Activated naive CD8-positive, alpha-beta T cell (primary cell): Measurements from ENCODE around the gene TAAR8.

Source experiments
- H3K27ac Mint-ChIP-seq: one replicate; pipeline ENCODE4 v1.8.0; 2021; ENCODE audit warnings: mixed read lengths
- H3K27me3 Mint-ChIP-seq: one replicate; pipeline ENCODE4 v1.8.0; 2021; ENCODE audit warnings: mixed read lengths
- H3K36me3 Mint-ChIP-seq: one replicate; pipeline ENCODE4 v1.8.0; 2021; ENCODE audit warnings: mixed read lengths
- H3K4me1 Mint-ChIP-seq: one replicate; pipeline ENCODE4 v1.8.0; 2021; ENCODE audit warnings: low read depth, mixed read lengths
- H3K4me3 Mint-ChIP-seq: one replicate; pipeline ENCODE4 v1.8.0; 2021; ENCODE audit warnings: mild to moderate bottlenecking, mixed read lengths
- H3K9me3 Mint-ChIP-seq: one replicate; pipeline ENCODE4 v1.8.0; 2021; ENCODE audit warnings: low read depth, mixed read lengths

TAAR8 gene, protein sequence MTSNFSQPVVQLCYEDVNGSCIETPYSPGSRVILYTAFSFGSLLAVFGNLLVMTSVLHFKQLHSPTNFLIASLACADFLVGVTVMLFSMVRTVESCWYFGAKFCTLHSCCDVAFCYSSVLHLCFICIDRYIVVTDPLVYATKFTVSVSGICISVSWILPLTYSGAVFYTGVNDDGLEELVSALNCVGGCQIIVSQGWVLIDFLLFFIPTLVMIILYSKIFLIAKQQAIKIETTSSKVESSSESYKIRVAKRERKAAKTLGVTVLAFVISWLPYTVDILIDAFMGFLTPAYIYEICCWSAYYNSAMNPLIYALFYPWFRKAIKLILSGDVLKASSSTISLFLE

DNA sequence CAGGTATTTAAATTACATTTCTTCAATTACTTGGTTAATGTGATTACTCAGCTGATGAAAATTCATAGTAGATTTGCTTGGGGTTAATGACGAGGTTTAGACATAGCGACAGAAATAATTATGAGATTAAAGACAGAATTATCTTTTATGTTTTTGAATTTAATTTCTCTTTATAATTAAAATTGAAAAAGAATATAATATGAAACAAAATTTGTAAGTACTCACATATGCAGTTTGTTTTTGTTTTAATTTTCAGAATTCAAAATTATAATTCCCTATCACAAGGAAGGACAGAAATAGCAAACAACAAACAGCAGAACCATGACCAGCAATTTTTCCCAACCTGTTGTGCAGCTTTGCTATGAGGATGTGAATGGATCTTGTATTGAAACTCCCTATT, at the start of gene TAAR8:
TAAR8 (plus strand) TSS at position 301 of the 400 bp plus-strand sequence; CDS start at position 322, 21 bp downstream.
- no peak within 1 kb of the TSS for H3K27ac Mint-ChIP-seq
- H3K4me1 Mint-ChIP-seq = no peaks in the 10 kb centered on the region
- peaks cover 15% of the 10 kb centered on the region for H3K27me3 Mint-ChIP-seq
- no peak within 1 kb of the TSS for H3K4me3 Mint-ChIP-seq
- no peaks in the 10 kb centered on the region for H3K9me3 Mint-ChIP-seq
- H3K36me3 Mint-ChIP-seq = no peaks in the 10 kb centered on the region

DNA sequence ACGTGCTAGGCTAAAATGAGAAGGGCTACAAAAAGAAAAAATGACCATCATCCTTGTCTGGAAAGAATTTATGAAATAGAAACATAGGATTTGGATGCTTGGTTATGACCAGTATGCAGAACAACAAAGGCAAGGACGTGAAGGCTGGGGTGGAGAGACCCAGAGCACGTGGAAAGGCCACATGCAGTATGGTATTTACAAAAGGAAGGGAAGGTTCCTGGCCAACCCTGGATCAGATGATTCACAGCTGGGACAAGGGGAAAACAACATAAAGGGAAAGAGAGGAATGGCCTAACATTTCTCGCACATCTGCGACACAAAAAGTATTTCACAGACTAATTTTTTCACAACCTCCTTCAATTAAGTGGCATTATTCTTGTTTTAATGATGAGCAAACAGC, 47.7 kb upstream of the TAAR8 start:
- Mint-ChIP-seq H3K4me1 (peaks cover 44% of the 10 kb centered on the region), H3K4me3 (no peak overlapping the region), H3K27me3 (no peaks in the 10 kb centered on the region), H3K36me3 (peaks cover 29% of the 10 kb centered on the region), H3K9me3 (no peaks in the 10 kb centered on the region), H3K27ac (no peak overlapping the region)

DNA sequence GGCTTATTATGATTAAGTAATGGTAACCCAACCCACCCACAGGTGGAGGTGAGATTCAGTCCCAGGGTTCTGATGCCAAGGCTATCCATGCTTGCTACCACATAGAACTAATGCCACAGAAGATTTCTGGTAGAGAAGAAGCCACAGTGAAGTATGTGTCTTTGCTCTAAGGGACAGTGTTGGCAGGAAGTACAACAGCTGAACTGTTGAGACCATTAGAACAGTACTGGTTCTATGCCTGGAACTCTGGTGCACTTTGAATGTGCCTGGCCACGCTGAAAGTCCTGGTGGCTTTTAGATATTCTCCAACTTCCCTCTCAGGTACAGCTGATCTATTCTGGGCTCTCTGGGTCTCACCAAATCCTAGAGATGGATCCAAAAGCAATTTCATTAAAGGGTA, 47.3 kb upstream of the TAAR8 start:
- Mint-ChIP-seq H3K27ac (no peak overlapping the region), H3K36me3 (peaks cover 25% of the 10 kb centered on the region), H3K27me3 (no peaks in the 10 kb centered on the region), H3K4me3 (no peak overlapping the region), H3K4me1 (peaks cover 44% of the 10 kb centered on the region), H3K9me3 (no peaks in the 10 kb centered on the region)

DNA sequence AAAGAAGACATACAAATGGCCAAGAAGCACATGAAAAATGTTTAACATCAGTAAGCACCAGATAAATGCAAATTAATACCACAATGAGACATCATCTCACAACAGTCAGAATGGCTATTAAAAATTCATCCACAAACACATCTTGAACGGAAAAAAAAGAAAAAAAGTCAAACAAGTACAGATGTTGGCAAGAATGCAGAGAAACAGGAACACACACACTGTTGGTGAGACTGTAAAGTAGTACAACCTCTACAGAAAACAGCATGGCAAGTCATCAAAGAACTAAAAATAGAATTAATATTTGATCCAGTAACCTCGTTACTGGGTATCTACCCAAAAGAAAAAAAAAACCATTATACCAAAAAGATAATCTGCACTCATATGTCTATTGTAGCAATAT, 46.0 kb upstream of the TAAR8 start:
- Mint-ChIP-seq H3K4me3 (no peak overlapping the region), H3K27ac (no peak overlapping the region), H3K4me1 (peaks cover 51% of the 10 kb centered on the region), H3K36me3 (peaks cover 19% of the 10 kb centered on the region), H3K27me3 (no peaks in the 10 kb centered on the region), H3K9me3 (no peaks in the 10 kb centered on the region)

DNA sequence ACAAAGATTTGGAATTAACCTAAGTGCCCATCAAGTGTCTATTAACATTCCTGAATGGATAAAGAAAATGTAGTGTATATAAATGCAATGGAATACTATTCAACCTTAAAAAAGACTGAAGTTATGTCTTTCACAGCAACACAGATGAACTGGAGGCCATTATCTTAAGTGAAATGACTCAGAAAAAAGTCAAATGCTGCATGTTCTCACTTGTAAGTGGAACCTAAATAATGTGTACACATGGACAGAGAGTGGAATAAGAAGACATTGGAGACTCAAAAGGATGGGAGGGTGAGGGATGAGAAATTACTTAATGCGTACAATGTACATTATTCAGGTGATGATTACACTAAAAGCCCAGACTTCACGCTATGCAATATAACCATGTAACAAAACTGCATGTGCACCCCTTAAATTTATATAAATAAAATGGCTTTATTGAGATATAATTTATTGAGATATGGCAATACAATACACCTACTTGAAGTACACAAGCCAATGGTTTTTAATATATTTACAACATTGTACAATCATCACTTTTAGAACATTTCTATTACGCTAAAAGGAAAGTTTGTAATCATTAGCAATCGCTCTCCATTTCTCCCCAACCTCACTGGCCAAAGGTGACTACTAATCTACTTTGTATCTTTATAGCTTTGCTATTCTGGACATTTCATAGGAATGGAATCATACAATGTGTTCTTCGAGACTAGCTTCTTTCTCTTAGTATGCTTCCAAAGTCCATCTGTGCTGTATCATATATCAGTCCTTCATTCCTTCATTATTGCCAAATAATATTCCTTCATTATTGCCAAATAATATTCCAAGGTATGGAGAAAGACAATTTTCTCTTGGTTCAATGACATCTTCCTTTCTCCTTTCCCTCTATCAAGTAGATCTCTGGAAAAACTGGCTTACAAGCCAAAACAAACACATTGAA, 45.3 kb upstream of the TAAR8 start:
- Mint-ChIP-seq H3K27me3 (no peaks in the 10 kb centered on the region), H3K4me3 (no peak overlapping the region), H3K36me3 (peaks cover 18% of the 10 kb centered on the region), H3K9me3 (no peaks in the 10 kb centered on the region), H3K27ac (no peak overlapping the region), H3K4me1 (peaks cover 55% of the 10 kb centered on the region)

GRCh38 chr6:132511210-132511830, 41.2 kb upstream of the TAAR8 start:
- Mint-ChIP-seq H3K4me1 (peaks cover 43% of the 10 kb centered on the region), H3K27ac (no peak overlapping the region), H3K36me3 (peaks cover 16% of the 10 kb centered on the region), H3K27me3 (no peaks in the 10 kb centered on the region), H3K4me3 (peak overlapping the region; percentile 94), H3K9me3 (no peaks in the 10 kb centered on the region)

DNA sequence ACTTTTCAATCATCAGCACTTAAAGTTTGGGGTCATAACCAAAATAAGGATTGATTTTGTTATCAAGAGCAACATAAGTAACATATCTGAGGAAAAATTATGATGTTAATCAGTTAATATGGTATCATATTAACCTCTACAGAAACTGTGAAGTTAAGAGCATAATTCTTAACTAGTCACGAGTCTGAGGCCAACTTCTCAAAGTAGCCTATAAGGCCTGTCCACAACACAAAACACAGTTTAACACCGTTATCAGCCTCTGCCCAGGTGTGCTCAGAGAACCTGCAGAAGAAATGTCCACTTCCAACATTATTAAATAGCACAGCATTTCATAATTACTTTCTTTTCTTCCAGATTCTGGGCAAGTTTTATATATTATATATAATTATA, 40.6 kb upstream of the TAAR8 start:
- peaks cover 14% of the 10 kb centered on the region for H3K36me3 Mint-ChIP-seq
- peaks cover 39% of the 10 kb centered on the region for H3K4me1 Mint-ChIP-seq
- H3K27ac Mint-ChIP-seq = no peak overlapping the region
- peak overlapping the region; percentile 94 for H3K4me3 Mint-ChIP-seq
- no peaks in the 10 kb centered on the region for H3K27me3 Mint-ChIP-seq
- no peaks in the 10 kb centered on the region for H3K9me3 Mint-ChIP-seq

GRCh38 chr6:132512342-132512637, 40.2 kb upstream of the TAAR8 start:
- no peaks in the 10 kb centered on the region for H3K9me3 Mint-ChIP-seq
- H3K4me3 Mint-ChIP-seq = peak overlapping the region; percentile 94
- no peaks in the 10 kb centered on the region for H3K27me3 Mint-ChIP-seq
- peak overlapping the region; percentile 65 for H3K27ac Mint-ChIP-seq
- H3K36me3 Mint-ChIP-seq = peaks cover 13% of the 10 kb centered on the region
- peaks cover 37% of the 10 kb centered on the region for H3K4me1 Mint-ChIP-seq

DNA sequence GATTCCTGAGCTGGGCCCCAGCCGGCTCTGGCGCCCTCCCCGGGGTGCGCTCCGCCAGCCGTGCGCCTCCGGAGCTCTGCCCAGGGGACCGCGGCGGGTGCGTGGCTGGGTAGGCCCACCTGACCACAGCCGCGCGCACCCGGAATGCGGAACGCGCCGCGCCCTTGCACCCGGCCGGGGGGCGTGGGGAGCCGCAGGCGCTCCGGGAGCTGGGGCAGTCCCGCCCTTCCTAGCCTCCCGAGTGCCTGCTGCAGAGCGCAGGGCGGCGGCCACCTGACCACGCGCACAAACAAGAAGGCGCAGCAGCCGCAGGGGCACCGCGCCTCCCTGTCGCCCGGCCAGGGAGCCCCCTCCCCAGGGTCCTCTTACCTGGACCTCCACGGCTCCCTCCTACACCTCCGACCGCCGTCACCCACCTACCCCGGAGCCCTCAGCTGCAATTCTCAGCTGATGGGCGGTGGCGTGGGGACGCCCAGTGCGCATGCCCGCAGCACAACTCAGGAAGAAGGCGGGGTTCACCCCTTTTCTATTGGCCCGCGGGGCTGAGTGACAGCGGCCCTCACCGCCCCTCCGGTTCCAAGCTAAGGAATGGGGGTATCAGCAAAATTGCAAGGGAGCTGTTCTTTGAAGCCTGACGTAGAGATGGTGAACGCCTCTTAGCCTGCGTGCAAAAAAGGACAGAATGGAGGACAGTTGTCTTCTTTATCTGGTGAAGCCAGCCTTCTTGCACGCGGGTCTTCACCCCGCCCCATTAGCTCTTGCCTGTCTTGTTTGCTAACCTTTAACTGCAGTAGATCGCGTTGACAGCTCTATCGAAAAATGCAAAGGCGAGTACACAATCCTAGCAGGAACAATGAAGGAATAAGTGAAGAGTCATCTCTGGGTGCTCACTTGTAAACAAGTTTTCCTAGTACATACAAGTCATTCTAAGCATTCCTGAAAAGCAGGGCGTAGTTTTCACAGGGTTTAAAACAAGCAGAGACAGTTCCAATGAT, 39.5 kb upstream of the TAAR8 start, which contains the start of gene STX7:
STX7 (minus strand) TSS at position 479 of the 995 bp plus-strand sequence. CDS start 9,586 bp downstream, outside the sequence.
- Mint-ChIP-seq H3K4me3 (peak within 1 kb of the TSS; percentile 97), H3K9me3 (no peaks in the 10 kb centered on the region), H3K27me3 (no peaks in the 10 kb centered on the region), H3K27ac (peak within 1 kb of the TSS; percentile 85), H3K4me1 (peaks cover 34% of the 10 kb centered on the region), H3K36me3 (peaks cover 6% of the 10 kb centered on the region)

- H3K27me3 Mint-ChIP-seq = no peaks in the 10 kb centered on the region
- no peaks in the 10 kb centered on the region for H3K36me3 Mint-ChIP-seq
- peak overlapping the region; percentile 97 for H3K4me3 Mint-ChIP-seq
- H3K27ac Mint-ChIP-seq = no peak overlapping the region
- no peaks in the 10 kb centered on the region for H3K9me3 Mint-ChIP-seq
- H3K4me1 Mint-ChIP-seq = peaks cover 26% of the 10 kb centered on the region
Measured at GRCh38 chr6:132513831-132514545, 38.5 kb upstream of the TAAR8 start.

DNA sequence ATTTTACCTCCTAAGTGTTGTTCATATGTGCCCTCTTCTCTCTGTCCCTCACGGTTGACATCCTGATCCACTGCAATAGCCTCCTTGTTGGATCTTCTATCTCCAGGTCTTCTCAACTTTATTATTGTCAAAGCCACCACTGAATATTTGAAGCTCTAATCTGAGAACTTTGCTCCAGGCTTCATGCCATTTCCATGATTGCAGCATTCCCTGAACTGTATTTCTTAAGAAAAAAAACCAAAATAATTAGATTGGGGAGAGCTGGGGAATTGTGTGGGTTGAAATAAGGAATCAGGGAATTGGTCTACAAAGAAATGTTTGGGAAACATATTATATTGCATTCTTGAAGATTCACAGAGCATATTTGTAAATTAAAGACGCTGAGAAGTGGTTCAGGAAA, 37.1 kb upstream of the TAAR8 start:
- no peaks in the 10 kb centered on the region for H3K9me3 Mint-ChIP-seq
- no peak overlapping the region for H3K27ac Mint-ChIP-seq
- no peaks in the 10 kb centered on the region for H3K36me3 Mint-ChIP-seq
- H3K4me3 Mint-ChIP-seq = no peak overlapping the region
- H3K4me1 Mint-ChIP-seq = peaks cover 26% of the 10 kb centered on the region
- no peaks in the 10 kb centered on the region for H3K27me3 Mint-ChIP-seq

- no peak overlapping the region for H3K27ac Mint-ChIP-seq
- H3K36me3 Mint-ChIP-seq = no peaks in the 10 kb centered on the region
- H3K4me3 Mint-ChIP-seq = no peak overlapping the region
- no peaks in the 10 kb centered on the region for H3K4me1 Mint-ChIP-seq
- peaks cover 9% of the 10 kb centered on the region for H3K27me3 Mint-ChIP-seq
- H3K9me3 Mint-ChIP-seq = no peaks in the 10 kb centered on the region
Measured at GRCh38 chr6:132520953-132521352, 31.5 kb upstream of the TAAR8 start.

DNA sequence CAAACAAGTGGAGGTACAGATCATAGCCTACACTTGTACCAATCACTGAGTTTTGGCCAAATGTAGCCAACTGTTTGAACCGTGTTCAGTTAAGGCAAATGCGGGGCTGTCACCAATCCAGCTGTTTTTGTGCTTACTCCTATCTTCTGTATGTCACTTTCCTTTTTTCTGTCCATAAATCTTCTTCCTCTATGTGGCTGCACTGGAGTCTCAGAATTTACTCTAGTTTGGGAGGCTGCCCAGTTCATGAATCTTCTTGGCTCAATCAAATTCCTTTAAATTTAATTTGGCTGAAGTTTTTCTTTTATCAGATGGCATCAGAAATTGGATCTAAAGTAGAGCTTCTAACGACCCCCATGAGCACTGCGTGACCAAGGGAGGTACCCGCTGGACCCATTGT, 27.8 kb upstream of the TAAR8 start:
- H3K27ac Mint-ChIP-seq = no peak overlapping the region

GRCh38 chr6:132525866-132526265, 26.6 kb upstream of the TAAR8 start:
- H3K27me3 Mint-ChIP-seq = peaks cover 14% of the 10 kb centered on the region

More for the DNA sequence above, 27.8 kb upstream of the TAAR8 start:
- no peaks in the 10 kb centered on the region for H3K4me1 Mint-ChIP-seq
- H3K4me3 Mint-ChIP-seq = no peak overlapping the region
- H3K36me3 Mint-ChIP-seq = no peaks in the 10 kb centered on the region
- peaks cover 14% of the 10 kb centered on the region for H3K27me3 Mint-ChIP-seq
- no peaks in the 10 kb centered on the region for H3K9me3 Mint-ChIP-seq

More at GRCh38 chr6:132525866-132526265, 26.6 kb upstream of the TAAR8 start:
- Mint-ChIP-seq H3K36me3 (no peaks in the 10 kb centered on the region), H3K27ac (peak overlapping the region; percentile 30), H3K4me3 (no peak overlapping the region), H3K9me3 (no peaks in the 10 kb centered on the region), H3K4me1 (peaks cover 2% of the 10 kb centered on the region)
